Common myeloid progenitor, CD34-positive (primary cell): ENCODE measurements around the gene IFITM10.

ENCODE experiments used
- CTCF ChIA-PET: fragments of 350-600 bp; sonication (Branson Sonifier 250); formaldehyde crosslinking; loops from one replicate; lab custom pipeline; 2021; ENCODE audit warnings: antibody characterized with exemption; lab: Charles Lee
- POLR2A ChIA-PET: fragments of 350-600 bp; sonication (Branson Sonifier 250); formaldehyde crosslinking; loops from one replicate; lab custom pipeline; 2021; ENCODE audit warnings: antibody characterized with exemption; lab: Charles Lee
- DNase-seq, 3 donors: peaks; one replicate each; pipeline versions ENCODE4 v3.0.0 to v3.0.0-alpha.2; 2013
- H3K27ac ChIP-seq, 2 experiments: 1 replicate in 1 of 2; 2 replicates in 1 of 2; pipeline ENCODE4 v1.7.0; 2013; ENCODE audit warnings: inconsistent platforms in 2 of 2, low read length in 2 of 2, mild to moderate bottlenecking in 2 of 2, low read depth in 1 of 2, moderate library complexity in 1 of 2; ENCODE audit not compliant: severe bottlenecking in 2 of 2, insufficient read depth in 1 of 2, poor library complexity in 1 of 2
- H3K27me3 ChIP-seq, 5 experiments: replicated peaks in 2 of 5; 1 replicate in 3 of 5; 2 replicates in 2 of 5; pipeline versions ENCODE4 v1.6.1 to v1.7.0; 2013; ENCODE audit warnings: low read length in 4 of 5, mild to moderate bottlenecking in 2 of 5, moderate library complexity in 2 of 5, inconsistent platforms in 1 of 5; ENCODE audit not compliant: insufficient read depth in 5 of 5, control insufficient read depth in 4 of 5
- H3K36me3 ChIP-seq, 4 experiments: 1 replicate in 2 of 4; 2 replicates in 2 of 4; pipeline versions ENCODE4 v1.6.1 to v1.7.0; 2013; ENCODE audit warnings: low read length in 3 of 4, control low read depth in 1 of 4, mild to moderate bottlenecking in 1 of 4; ENCODE audit not compliant: control insufficient read depth in 4 of 4, insufficient read depth in 4 of 4
- H3K4me1 ChIP-seq, 4 experiments: 1 replicate in 3 of 4; 2 replicates in 1 of 4; pipeline versions ENCODE4 v1.6.1 to v1.7.1; 2013; ENCODE audit warnings: low read length in 3 of 4, mild to moderate bottlenecking in 3 of 4, control low read depth in 1 of 4, inconsistent platforms in 1 of 4, moderate library complexity in 1 of 4; ENCODE audit not compliant: control insufficient read depth in 4 of 4, insufficient read depth in 4 of 4; ENCODE audit errors: control extremely low read depth in 1 of 4
- H3K4me3 ChIP-seq, 7 experiments: 1 replicate in 4 of 7; 2 replicates in 3 of 7; pipeline versions ENCODE4 v1.5.1 to v1.7.0; 2013; ENCODE audit warnings: mild to moderate bottlenecking in 7 of 7, low read length in 6 of 7, moderate library complexity in 6 of 7, inconsistent platforms in 2 of 7, low read depth in 2 of 7, control low read depth in 1 of 7; ENCODE audit not compliant: insufficient read depth in 4 of 7, control insufficient read depth in 1 of 7; ENCODE audit errors: extremely low read depth in 1 of 7
- H3K9me3 ChIP-seq, 5 experiments: 1 replicate in 4 of 5; 2 replicates in 1 of 5; pipeline versions ENCODE4 v1.6.1 to v1.7.1; 2013; ENCODE audit warnings: low read length in 4 of 5, mild to moderate bottlenecking in 2 of 5, inconsistent platforms in 1 of 5, low read depth in 1 of 5, moderate library complexity in 1 of 5; ENCODE audit not compliant: control insufficient read depth in 4 of 5, insufficient read depth in 2 of 5; ENCODE audit errors: control extremely low read depth in 1 of 5
- WGBS: methylation state at CpG from one replicate; pipeline ENCODE4 v1.1.5; 2013; ENCODE audit not compliant: insufficient coverage; 5-methylcytosine and 5-hydroxymethylcytosine counted together

The IFITM10 gene

DNA sequence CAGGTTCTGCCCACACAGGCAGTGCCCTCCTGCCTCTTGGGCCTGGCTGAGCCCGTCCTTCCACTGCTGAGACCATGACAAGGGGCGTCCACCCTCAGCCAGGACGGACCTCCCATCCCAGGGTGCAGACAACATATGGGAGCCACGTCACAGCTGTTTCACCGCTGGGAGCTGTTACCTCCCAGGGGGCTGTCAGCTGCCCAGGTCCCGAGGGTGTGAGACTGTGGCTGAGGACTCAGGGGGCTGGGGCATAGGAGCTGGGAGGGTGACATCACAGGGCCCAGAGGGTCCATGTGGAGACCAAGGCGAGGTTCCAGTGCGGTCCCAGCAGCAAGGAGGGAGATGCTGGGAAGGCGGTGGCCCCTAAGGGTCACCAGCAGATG lies 31.2 kb upstream of the IFITM10 start:
- H3K9me3 ChIP-seq, result no peaks in the 10 kb centered on the region
- DNase-seq, result no peak
- H3K27ac ChIP-seq, result no peak overlapping the region
- CTCF ChIA-PET, result no interaction called here
- no peaks in the 10 kb centered on the region for H3K27me3 ChIP-seq
- no peak overlapping the region for H3K4me3 ChIP-seq
- H3K4me1 ChIP-seq, result peaks cover 0 to 74% (median 19%) of the 10 kb centered on the region in 4 experiments
- WGBS, result 86% methylated on average over 9 of the region's 9 CpGs
- H3K36me3 ChIP-seq, result no peaks in the 10 kb centered on the region
- POLR2A ChIA-PET, result interaction anchor here (1.0 kb wide), 1 partner anchor 24 kb away, joined by 3 read pairs; no protein-coding TSS in a partner anchor

GRCh38 chr11:1780700-1781592 lies 30.6 kb upstream of the IFITM10 start:
- ChIA-PET POLR2A (interaction anchor here (1.0 kb wide), 1 partner anchor 23 kb away, joined by 3 read pairs; no protein-coding TSS in a partner anchor), CTCF (interaction anchor here (1.1 kb wide), 1 partner anchor 51 kb away, joined by 3 read pairs; no protein-coding TSS in a partner anchor)
- no peak overlapping the region for H3K27ac ChIP-seq
- WGBS, result 58% methylated on average over 25 of the region's 25 CpGs
- H3K4me3 ChIP-seq, result peak overlapping the region in 1 of 7 experiments; percentile 9
- H3K9me3 ChIP-seq, result peaks cover 0 to 4% (median 2%) of the 10 kb centered on the region in 5 experiments
- peaks cover 0 to 68% (median 19%) of the 10 kb centered on the region in 4 experiments for H3K4me1 ChIP-seq
- H3K36me3 ChIP-seq, result no peaks in the 10 kb centered on the region
- DNase-seq, result peak in 2 of 3 donors; percentile 66 to 73
- H3K27me3 ChIP-seq, result no peaks in the 10 kb centered on the region

DNA sequence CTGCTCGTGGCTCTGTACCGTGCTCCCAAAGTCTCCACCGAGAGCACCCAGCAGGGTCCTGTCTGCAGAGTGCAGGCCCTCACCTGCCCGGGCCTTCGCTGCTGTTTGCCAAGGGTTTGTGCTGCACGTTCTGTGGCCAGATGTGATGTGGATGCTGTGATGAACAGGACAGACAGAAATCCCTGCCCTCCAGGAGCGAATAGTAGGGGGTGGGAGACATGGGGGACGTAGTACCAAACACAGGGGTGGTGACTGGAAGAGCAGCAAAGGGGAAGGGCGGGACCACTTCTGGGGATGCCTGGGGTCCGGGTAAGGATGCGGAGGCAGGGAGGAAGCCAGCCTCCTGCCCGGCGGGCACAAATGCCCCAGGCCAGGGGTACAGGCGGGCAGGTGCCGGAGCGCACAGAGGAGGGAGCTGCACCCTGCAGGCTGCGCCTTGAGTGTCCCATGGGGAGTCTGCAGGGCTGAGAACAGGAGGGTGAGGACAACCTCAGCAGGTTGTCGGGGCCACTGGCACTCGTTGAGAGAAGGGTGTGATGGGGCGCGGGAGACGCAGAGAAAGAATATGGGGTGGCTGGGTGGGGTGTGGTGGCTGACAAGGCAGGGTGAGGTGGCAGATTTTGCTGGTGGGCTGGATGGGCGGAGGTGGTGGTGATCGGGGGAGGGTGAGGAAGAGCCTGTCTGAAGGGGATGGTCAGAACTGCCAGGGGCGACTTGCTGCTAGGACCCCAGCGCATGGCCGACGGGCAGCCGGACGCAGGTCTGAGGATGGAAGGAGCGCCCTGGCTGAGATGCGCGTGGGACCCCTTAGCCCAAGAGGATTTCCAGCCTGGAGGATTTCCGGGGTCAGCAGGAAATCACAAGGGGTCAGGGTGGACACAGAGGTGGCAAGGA lies 29.7 kb upstream of the IFITM10 start:
- POLR2A ChIA-PET, result no interaction called here
- 96% methylated on average over 29 of the region's 34 CpGs for WGBS
- H3K27ac ChIP-seq, result no peak overlapping the region

GRCh38 chr11:1779034-1779805 lies 28.8 kb upstream of the IFITM10 start:
- Histone ChIP-seq H3K4me1 (peaks cover 0 to 61% (median 20%) of the 10 kb centered on the region in 4 experiments), H3K27me3 (no peaks in the 10 kb centered on the region), H3K36me3 (no peaks in the 10 kb centered on the region), H3K9me3 (peaks cover 0 to 4% (median 2%) of the 10 kb centered on the region in 5 experiments), H3K27ac (no peak overlapping the region), H3K4me3 (no peak overlapping the region)
- DNase-seq, result no peak
- CTCF ChIA-PET, result no interaction called here
- POLR2A ChIA-PET, result no interaction called here
- 96% methylated on average over 16 of the region's 17 CpGs for WGBS

More for the DNA sequence above, 29.7 kb upstream of the IFITM10 start:
- H3K36me3 ChIP-seq, result no peaks in the 10 kb centered on the region
- peaks cover 0 to 62% (median 19%) of the 10 kb centered on the region in 4 experiments for H3K4me1 ChIP-seq
- no peak overlapping the region for H3K4me3 ChIP-seq
- no peaks in the 10 kb centered on the region for H3K27me3 ChIP-seq
- no peak for DNase-seq
- H3K9me3 ChIP-seq, result peaks cover 0 to 4% (median 2%) of the 10 kb centered on the region in 5 experiments
- CTCF ChIA-PET, result interaction anchor here (1.1 kb wide), 1 partner anchor 51 kb away, joined by 3 read pairs; no protein-coding TSS in a partner anchor

GRCh38 chr11:1778141-1778911 lies 27.9 kb upstream of the IFITM10 start:
- WGBS, result 72% methylated on average over 8 of the region's 14 CpGs
- peaks cover 0 to 69% (median 28%) of the 10 kb centered on the region in 4 experiments for H3K4me1 ChIP-seq
- POLR2A ChIA-PET, result no interaction called here
- H3K27ac ChIP-seq, result no peak overlapping the region
- no peak overlapping the region for H3K4me3 ChIP-seq
- H3K27me3 ChIP-seq, result no peaks in the 10 kb centered on the region
- CTCF ChIA-PET, result interaction anchor here (0.6 to 0.9 kb wide), 2 partner anchors 12 to 127 kb away, joined by 3 read pairs; no protein-coding TSS in a partner anchor
- DNase-seq, result no peak
- peaks cover 0 to 4% (median 2%) of the 10 kb centered on the region in 5 experiments for H3K9me3 ChIP-seq
- no peaks in the 10 kb centered on the region for H3K36me3 ChIP-seq

- 86% methylated on average over 2 of the region's 2 CpGs for WGBS
- ChIA-PET CTCF (interaction anchor here (0.6 to 1.5 kb wide), 4 partner anchors 11 to 126 kb away, joined by 3 to 5 read pairs (median 4); no protein-coding TSS in a partner anchor), POLR2A (no interaction called here)
- peak in 1 of 3 donors; percentile 29 for DNase-seq
- Histone ChIP-seq H3K4me3 (no peak overlapping the region), H3K27me3 (no peaks in the 10 kb centered on the region), H3K27ac (no peak overlapping the region), H3K36me3 (no peaks in the 10 kb centered on the region), H3K9me3 (peaks cover 0 to 4% (median 2%) of the 10 kb centered on the region in 5 experiments), H3K4me1 (peaks cover 0 to 69% (median 33%) of the 10 kb centered on the region in 4 experiments)
Measured at GRCh38 chr11:1777737-1778136, 27.3 kb upstream of the IFITM10 start.
